Measurements from ENCODE around the gene NEUROD2. TPM values are rescaled to one million over a fixed set of nuclear protein-coding genes. Genes with fewer than 3 reads are reported as not detected.

NEUROD2 gene
- total and polyA plus RNA-seq, 10 donors, result under 0.01 to 0.03 TPM; not detected in 8

- DNase-seq, result peak; percentile 63
- 17 to 22% (median 21%) methylated on average over 29 of the region's 29 CpGs for WGBS, 5 donors
- peaks cover 0 to 81% (median 35%) of the 10 kb centered on the region in 7 donors for H3K27me3 ChIP-seq (replicated peaks in 1 of 7)
These were observed 18.7 kb upstream of the NEUROD2 start, which contains the start of gene PPP1R1B for GRCh38 chr17:39626171-39627046. Gene PPP1R1B, plus strand, starts transcription at chr17:39626952. Its CDS starts 441 bp downstream, at chr17:39627393.

GRCh38 chr17:39625198-39625785 is 17.6 kb upstream of the NEUROD2 start:
- Histone ChIP-seq H3K4me3 (no peak overlapping the region), H3K36me3 (no peaks in the 10 kb centered on the region), H3K4me1 (peaks cover 0 to 55% (median 32%) of the 10 kb centered on the region in 6 donors), H3K27ac (no peak overlapping the region), H3K9me3 (no peaks in the 10 kb centered on the region), H3K27me3 (replicated peaks in 1 of 7) (peaks cover 0 to 75% (median 35%) of the 10 kb centered on the region in 7 donors)
- no peak for DNase-seq
- intact Hi-C loops (cut with DNase I; ENCODE audit: low total_unique reads), result loop anchor here (10.0 kb wide), 1 partner anchor 240 kb away; the partner anchor contains the start of genes IKZF3 and ZPBP2
- TF ChIP-seq POLR2AphosphoS5 (IDR thresholded peaks at IDR 0.05) (no peak), POLR2A (IDR thresholded peaks at IDR 0.05) (no peak)
- TF ChIP-seq, protein P1, sequence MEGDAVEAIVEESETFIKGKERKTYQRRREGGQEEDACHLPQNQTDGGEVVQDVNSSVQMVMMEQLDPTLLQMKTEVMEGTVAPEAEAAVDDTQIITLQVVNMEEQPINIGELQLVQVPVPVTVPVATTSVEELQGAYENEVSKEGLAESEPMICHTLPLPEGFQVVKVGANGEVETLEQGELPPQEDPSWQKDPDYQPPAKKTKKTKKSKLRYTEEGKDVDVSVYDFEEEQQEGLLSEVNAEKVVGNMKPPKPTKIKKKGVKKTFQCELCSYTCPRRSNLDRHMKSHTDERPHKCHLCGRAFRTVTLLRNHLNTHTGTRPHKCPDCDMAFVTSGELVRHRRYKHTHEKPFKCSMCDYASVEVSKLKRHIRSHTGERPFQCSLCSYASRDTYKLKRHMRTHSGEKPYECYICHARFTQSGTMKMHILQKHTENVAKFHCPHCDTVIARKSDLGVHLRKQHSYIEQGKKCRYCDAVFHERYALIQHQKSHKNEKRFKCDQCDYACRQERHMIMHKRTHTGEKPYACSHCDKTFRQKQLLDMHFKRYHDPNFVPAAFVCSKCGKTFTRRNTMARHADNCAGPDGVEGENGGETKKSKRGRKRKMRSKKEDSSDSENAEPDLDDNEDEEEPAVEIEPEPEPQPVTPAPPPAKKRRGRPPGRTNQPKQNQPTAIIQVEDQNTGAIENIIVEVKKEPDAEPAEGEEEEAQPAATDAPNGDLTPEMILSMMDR (IDR thresholded peaks at IDR 0.05 in 8 of 11, conservative IDR thresholded peaks at IDR 0.05 in 3 of 11), result no peak
- 64 to 87% (median 73%) methylated on average over 4 to 5 of the region's 5 CpGs for WGBS, 5 donors

More at GRCh38 chr17:39626171-39627046, 18.7 kb upstream of the NEUROD2 start, which contains the start of gene PPP1R1B:
- H3K9me3 ChIP-seq, result no peaks in the 10 kb centered on the region
- H3K27ac ChIP-seq, result no peak within 1 kb of the TSS
- H3K36me3 ChIP-seq, result no peaks in the 10 kb centered on the region
- H3K4me3 ChIP-seq, result peak within 1 kb of the TSS in 5 of 8 donors; percentile 2 to 55 (median 17)
- TF ChIP-seq POLR2AphosphoS5 (IDR thresholded peaks at IDR 0.05) (no peak), POLR2A (IDR thresholded peaks at IDR 0.05) (no peak)
- TF ChIP-seq, protein P1 (IDR thresholded peaks at IDR 0.05 in 8 of 11, conservative IDR thresholded peaks at IDR 0.05 in 3 of 11), result no peak
- intact Hi-C loops (cut with DNase I; ENCODE audit: low total_unique reads), result loop anchor here (10.0 kb wide), 1 partner anchor 238 kb away; the partner anchor contains the start of genes IKZF3 and ZPBP2
- H3K4me1 ChIP-seq, result peaks cover 0 to 60% (median 32%) of the 10 kb centered on the region in 6 donors

- Histone ChIP-seq H3K36me3 (no peaks in the 10 kb centered on the region), H3K4me3 (no peak overlapping the region), H3K27me3 (replicated peaks in 1 of 7) (peaks cover 0 to 67% (median 35%) of the 10 kb centered on the region in 7 donors), H3K27ac (no peak overlapping the region), H3K4me1 (peaks cover 0 to 45% (median 32%) of the 10 kb centered on the region in 6 donors), H3K9me3 (no peaks in the 10 kb centered on the region)
- 80 to 86% (median 83%) methylated on average over 8 of the region's 8 CpGs for WGBS, 5 donors
- TF ChIP-seq POLR2AphosphoS5 (IDR thresholded peaks at IDR 0.05), result no peak
- TF ChIP-seq, protein P1 (IDR thresholded peaks at IDR 0.05 in 8 of 11, conservative IDR thresholded peaks at IDR 0.05 in 3 of 11), result no peak
- TF ChIP-seq POLR2A (IDR thresholded peaks at IDR 0.05), result no peak
- intact Hi-C loops (cut with DNase I; ENCODE audit: low total_unique reads), result loop anchor here (5.0 to 10.0 kb wide), 2 partner anchors 128 to 240 kb away; partner anchors contain the start of genes IKZF3 and ZPBP2
- no peak for DNase-seq
These were observed 16.6 kb upstream of the NEUROD2 start for GRCh38 chr17:39624313-39624712.

All from spleen (tissue), 11 donors.